K562 (cell line): Measurements from ENCODE around the gene GADD45G.

Source experiments
- SMARCC2 ChIP-seq: fragments of 450-650 bp; IDR thresholded peaks from 2 replicates; pipeline ENCODE4 v1.6.1; 2017; ENCODE audit warnings: antibody characterized with exemption, moderate library complexity, mild to moderate bottlenecking, low read depth
- TF ChIP-seq, protein P1 (sequence below), 2 experiments: fragments of 450-650 bp; formaldehyde crosslinking in 1 of 2; IDR thresholded peaks; 2 replicates each; pipeline versions ENCODE4 v1.4.0 to v1.6.1; 2014 to 2020; ENCODE audit warnings: mild to moderate bottlenecking in 2 of 2, borderline replicate concordance in 1 of 2, low read depth in 1 of 2
- TF ChIP-seq, protein P2 (sequence below): sonication (generic); formaldehyde crosslinking; IDR thresholded peaks from 2 replicates; pipeline ENCODE4 v1.8.1; 2022; ENCODE audit warnings: missing genetic modification reagents

DNA sequence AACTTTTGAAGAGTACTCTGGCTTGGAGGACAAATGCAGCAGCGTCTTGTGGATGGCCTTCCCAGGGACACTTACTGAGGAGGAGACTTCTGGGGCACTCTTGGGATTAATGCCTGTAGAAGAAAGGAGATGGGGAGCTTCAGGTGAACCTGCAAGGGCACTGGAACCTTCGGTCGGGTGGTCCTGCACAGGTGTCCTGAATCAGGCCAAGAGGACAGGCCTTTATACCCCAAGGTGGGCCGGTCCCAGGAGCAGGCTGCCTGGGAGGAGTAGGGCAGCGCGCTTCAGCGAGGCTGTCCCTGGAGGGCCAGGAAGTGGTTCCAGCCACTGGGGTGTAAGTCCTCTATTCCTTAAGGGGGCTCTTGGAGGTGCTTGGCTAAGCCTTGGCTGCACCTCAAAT, 27.9 kb downstream of the GADD45G start:
- TF ChIP-seq, protein P1, sequence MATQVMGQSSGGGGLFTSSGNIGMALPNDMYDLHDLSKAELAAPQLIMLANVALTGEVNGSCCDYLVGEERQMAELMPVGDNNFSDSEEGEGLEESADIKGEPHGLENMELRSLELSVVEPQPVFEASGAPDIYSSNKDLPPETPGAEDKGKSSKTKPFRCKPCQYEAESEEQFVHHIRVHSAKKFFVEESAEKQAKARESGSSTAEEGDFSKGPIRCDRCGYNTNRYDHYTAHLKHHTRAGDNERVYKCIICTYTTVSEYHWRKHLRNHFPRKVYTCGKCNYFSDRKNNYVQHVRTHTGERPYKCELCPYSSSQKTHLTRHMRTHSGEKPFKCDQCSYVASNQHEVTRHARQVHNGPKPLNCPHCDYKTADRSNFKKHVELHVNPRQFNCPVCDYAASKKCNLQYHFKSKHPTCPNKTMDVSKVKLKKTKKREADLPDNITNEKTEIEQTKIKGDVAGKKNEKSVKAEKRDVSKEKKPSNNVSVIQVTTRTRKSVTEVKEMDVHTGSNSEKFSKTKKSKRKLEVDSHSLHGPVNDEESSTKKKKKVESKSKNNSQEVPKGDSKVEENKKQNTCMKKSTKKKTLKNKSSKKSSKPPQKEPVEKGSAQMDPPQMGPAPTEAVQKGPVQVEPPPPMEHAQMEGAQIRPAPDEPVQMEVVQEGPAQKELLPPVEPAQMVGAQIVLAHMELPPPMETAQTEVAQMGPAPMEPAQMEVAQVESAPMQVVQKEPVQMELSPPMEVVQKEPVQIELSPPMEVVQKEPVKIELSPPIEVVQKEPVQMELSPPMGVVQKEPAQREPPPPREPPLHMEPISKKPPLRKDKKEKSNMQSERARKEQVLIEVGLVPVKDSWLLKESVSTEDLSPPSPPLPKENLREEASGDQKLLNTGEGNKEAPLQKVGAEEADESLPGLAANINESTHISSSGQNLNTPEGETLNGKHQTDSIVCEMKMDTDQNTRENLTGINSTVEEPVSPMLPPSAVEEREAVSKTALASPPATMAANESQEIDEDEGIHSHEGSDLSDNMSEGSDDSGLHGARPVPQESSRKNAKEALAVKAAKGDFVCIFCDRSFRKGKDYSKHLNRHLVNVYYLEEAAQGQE (IDR thresholded peaks at IDR 0.05; ENCODE audit: borderline replicate concordance): no peak
- TF ChIP-seq, protein P1 (CRISPR knock-in tag; IDR thresholded peaks at IDR 0.05; ENCODE audit: low read depth): no peak
- TF ChIP-seq, protein P2, sequence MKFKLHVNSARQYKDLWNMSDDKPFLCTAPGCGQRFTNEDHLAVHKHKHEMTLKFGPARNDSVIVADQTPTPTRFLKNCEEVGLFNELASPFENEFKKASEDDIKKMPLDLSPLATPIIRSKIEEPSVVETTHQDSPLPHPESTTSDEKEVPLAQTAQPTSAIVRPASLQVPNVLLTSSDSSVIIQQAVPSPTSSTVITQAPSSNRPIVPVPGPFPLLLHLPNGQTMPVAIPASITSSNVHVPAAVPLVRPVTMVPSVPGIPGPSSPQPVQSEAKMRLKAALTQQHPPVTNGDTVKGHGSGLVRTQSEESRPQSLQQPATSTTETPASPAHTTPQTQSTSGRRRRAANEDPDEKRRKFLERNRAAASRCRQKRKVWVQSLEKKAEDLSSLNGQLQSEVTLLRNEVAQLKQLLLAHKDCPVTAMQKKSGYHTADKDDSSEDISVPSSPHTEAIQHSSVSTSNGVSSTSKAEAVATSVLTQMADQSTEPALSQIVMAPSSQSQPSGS: no peak
- no peak for TF ChIP-seq SMARCC2
